Measurements from ENCODE around the gene NSG2.

Gene NSG2

DNA sequence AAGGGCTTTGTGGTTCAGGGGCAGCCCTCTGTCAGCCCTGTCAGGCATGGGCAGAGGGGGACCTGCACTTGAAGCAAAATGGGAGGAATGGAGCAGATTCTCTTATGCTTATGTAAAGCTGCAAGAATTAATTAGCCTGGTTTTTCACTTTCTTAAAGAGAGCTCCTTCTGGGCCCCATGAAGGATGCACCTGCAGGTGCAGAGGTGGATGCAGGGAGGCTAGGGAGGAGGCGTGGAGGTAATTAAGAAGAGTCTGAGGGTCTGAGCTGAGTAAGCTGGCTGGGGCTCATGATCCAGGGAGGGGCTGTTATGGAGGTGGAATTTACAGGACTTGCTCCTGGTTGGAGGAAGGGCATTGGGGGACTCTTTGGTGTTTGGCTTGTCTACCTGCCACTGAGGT, 22.0 kb downstream of the NSG2 start:
- Histone ChIP-seq H2AFZ (ENCODE audit: low read depth, low read length, severe bottlenecking) (no peak overlapping the region), H3K4me2 (ENCODE audit: low read depth, low read length, poor library complexity, severe bottlenecking) (no peak overlapping the region), H3K4me3 (ENCODE audit: insufficient read depth, low read length, poor library complexity, severe bottlenecking) (no peak overlapping the region), H3K9ac (ENCODE audit: low read length) (no peak overlapping the region), H3K27me3 (ENCODE audit: low read length) (no peaks in the 10 kb centered on the region), H4K20me1 (ENCODE audit: low read depth, low read length) (no peaks in the 10 kb centered on the region), H3K36me3 (ENCODE audit: low read length) (no peaks in the 10 kb centered on the region), H3K79me2 (ENCODE audit: insufficient read depth, low read length) (no peaks in the 10 kb centered on the region), H3K27ac (ENCODE audit: low read depth, low read length) (no peak overlapping the region), H3K9me3 (ENCODE audit: insufficient read depth, low read length) (no peaks in the 10 kb centered on the region), H3F3A (ENCODE audit: insufficient read depth) (no peaks in the 10 kb centered on the region), H3K9me2 (replicated peaks; ENCODE audit: insufficient read depth, low read length) (no peaks in the 10 kb centered on the region)
- no peak for TF ChIP-seq EZH2phosphoT487 (conservative IDR thresholded peaks at IDR 0.05; ENCODE audit: low read length)
- TF ChIP-seq, protein P1, sequence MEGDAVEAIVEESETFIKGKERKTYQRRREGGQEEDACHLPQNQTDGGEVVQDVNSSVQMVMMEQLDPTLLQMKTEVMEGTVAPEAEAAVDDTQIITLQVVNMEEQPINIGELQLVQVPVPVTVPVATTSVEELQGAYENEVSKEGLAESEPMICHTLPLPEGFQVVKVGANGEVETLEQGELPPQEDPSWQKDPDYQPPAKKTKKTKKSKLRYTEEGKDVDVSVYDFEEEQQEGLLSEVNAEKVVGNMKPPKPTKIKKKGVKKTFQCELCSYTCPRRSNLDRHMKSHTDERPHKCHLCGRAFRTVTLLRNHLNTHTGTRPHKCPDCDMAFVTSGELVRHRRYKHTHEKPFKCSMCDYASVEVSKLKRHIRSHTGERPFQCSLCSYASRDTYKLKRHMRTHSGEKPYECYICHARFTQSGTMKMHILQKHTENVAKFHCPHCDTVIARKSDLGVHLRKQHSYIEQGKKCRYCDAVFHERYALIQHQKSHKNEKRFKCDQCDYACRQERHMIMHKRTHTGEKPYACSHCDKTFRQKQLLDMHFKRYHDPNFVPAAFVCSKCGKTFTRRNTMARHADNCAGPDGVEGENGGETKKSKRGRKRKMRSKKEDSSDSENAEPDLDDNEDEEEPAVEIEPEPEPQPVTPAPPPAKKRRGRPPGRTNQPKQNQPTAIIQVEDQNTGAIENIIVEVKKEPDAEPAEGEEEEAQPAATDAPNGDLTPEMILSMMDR (IDR thresholded peaks at IDR 0.05; ENCODE audit: insufficient read depth, low read length, poor library complexity, severe bottlenecking): no peak

DNA sequence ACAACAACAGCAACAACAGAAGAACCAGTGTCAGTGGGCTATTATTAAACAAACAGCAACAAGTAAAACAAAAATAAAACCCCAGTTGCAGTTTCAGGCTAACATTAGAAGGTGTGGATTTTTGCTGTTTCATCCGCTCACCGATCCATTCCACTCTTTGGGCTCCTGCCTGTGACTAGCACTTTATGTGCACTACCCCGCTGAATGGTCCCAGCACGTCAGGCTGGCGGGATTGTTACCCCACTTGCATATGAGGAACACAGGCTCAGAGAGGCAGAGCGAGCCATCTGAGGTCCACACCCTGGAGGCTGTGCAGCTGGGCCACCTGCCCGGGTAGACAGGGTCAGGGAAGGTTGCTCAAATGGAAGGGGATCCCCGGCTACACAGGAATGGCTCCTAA, 26.0 kb downstream of the NSG2 start:
- H3K27ac ChIP-seq (ENCODE audit: low read depth, low read length): no peak overlapping the region
- no peaks in the 10 kb centered on the region for H3F3A ChIP-seq (ENCODE audit: insufficient read depth)
- TF ChIP-seq EZH2phosphoT487 (conservative IDR thresholded peaks at IDR 0.05; ENCODE audit: low read length): no peak
- TF ChIP-seq, protein P1 (IDR thresholded peaks at IDR 0.05; ENCODE audit: insufficient read depth, low read length, poor library complexity, severe bottlenecking): no peak
- H3K79me2 ChIP-seq (ENCODE audit: insufficient read depth, low read length): no peaks in the 10 kb centered on the region
- no peaks in the 10 kb centered on the region for H3K9me3 ChIP-seq (ENCODE audit: insufficient read depth, low read length)
- no peak overlapping the region for H2AFZ ChIP-seq (ENCODE audit: low read depth, low read length, severe bottlenecking)
- no peaks in the 10 kb centered on the region for H3K9me2 ChIP-seq (replicated peaks; ENCODE audit: insufficient read depth, low read length)
- H3K36me3 ChIP-seq (ENCODE audit: low read length): no peaks in the 10 kb centered on the region
- H4K20me1 ChIP-seq (ENCODE audit: low read depth, low read length): no peaks in the 10 kb centered on the region
- H3K27me3 ChIP-seq (ENCODE audit: low read length): no peaks in the 10 kb centered on the region
- no peak overlapping the region for H3K9ac ChIP-seq (ENCODE audit: low read length)
- no peak overlapping the region for H3K4me2 ChIP-seq (ENCODE audit: low read depth, low read length, poor library complexity, severe bottlenecking)
- no peak overlapping the region for H3K4me3 ChIP-seq (ENCODE audit: insufficient read depth, low read length, poor library complexity, severe bottlenecking)

DNA sequence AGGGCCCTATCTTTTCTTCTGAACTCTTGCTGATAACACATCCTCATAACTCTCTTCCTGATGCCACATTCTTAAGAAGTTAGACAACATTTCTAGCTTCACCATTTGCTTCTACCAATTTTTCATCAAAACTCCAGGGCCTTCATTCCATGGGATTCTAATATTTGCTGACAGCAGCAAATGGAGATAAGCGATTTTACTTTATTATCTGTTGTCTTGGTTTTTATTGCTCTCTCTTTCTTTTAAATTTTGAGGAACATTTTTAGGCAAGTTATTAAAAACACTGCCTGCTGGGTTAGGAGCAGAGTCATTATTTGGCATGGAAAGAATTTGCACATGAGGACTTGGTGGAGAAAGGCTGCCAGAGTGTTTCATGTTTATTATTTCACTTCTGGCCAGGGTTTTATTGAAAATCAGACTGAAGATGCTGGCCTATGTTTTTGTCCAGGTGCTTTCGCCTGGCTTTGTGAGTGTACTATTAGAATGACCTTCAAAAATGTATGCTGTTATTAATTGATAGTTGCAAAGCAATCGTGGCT, 27.7 kb downstream of the NSG2 start:
- TF ChIP-seq, protein P1 (IDR thresholded peaks at IDR 0.05; ENCODE audit: insufficient read depth, low read length, poor library complexity, severe bottlenecking): no peak
- no peak for TF ChIP-seq EZH2phosphoT487 (conservative IDR thresholded peaks at IDR 0.05; ENCODE audit: low read length)
- Histone ChIP-seq H3K4me3 (ENCODE audit: insufficient read depth, low read length, poor library complexity, severe bottlenecking) (no peak overlapping the region), H3K79me2 (ENCODE audit: insufficient read depth, low read length) (no peaks in the 10 kb centered on the region), H3F3A (ENCODE audit: insufficient read depth) (no peaks in the 10 kb centered on the region), H2AFZ (ENCODE audit: low read depth, low read length, severe bottlenecking) (no peak overlapping the region), H3K4me2 (ENCODE audit: low read depth, low read length, poor library complexity, severe bottlenecking) (no peak overlapping the region), H4K20me1 (ENCODE audit: low read depth, low read length) (no peaks in the 10 kb centered on the region), H3K9me2 (replicated peaks; ENCODE audit: insufficient read depth, low read length) (no peaks in the 10 kb centered on the region), H3K9ac (ENCODE audit: low read length) (no peak overlapping the region), H3K27ac (ENCODE audit: low read depth, low read length) (no peak overlapping the region), H3K36me3 (ENCODE audit: low read length) (no peaks in the 10 kb centered on the region), H3K9me3 (ENCODE audit: insufficient read depth, low read length) (no peaks in the 10 kb centered on the region), H3K27me3 (ENCODE audit: low read length) (no peaks in the 10 kb centered on the region)

Data from SU-DHL-6 (cell line).